Calu3 (cell line): ENCODE results near the gene SMIM10L2A. TPM values are rescaled to one million over a fixed set of nuclear protein-coding genes. Genes with fewer than 3 reads are reported as not detected.
"Not testable (repeated sequence)": the region's sequence is repeated elsewhere in the genome, so short reads cannot be mapped to it uniquely, and the experiment has no call there.

Source experiments
- BruUV-seq: library from RNA; stranded (reverse); fragments of 400-500 nt; replicated peaks from 2 replicates; lab custom pipeline; 2021; lab: Mats Ljungman, UMichigan
- CTCF ChIA-PET: fragments of 300-600 bp; sonication (Branson Sonifier 250); formaldehyde crosslinking; loops from one replicate; lab custom pipeline; 2022; ENCODE audit warnings: antibody characterized with exemption; lab: Charles Lee
- DNase-seq: peaks from one replicate; pipeline ENCODE4 v3.0.0; 2022
- H3K27ac Mint-ChIP-seq: one replicate; pipeline ENCODE4 v1.8.0; 2022; ENCODE audit warnings: mixed read lengths; ENCODE audit not compliant: unreplicated experiment
- H3K27me3 Mint-ChIP-seq: one replicate; pipeline ENCODE4 v1.8.0; 2022; ENCODE audit warnings: mixed read lengths; ENCODE audit not compliant: unreplicated experiment
- H3K36me3 Mint-ChIP-seq: one replicate; pipeline ENCODE4 v1.8.0; 2022; ENCODE audit warnings: mild to moderate bottlenecking, moderate library complexity, mixed read lengths; ENCODE audit not compliant: insufficient read depth, unreplicated experiment
- H3K4me1 Mint-ChIP-seq: one replicate; pipeline ENCODE4 v1.8.0; 2022; ENCODE audit warnings: mild to moderate bottlenecking, low read depth, mixed read lengths; ENCODE audit not compliant: unreplicated experiment
- H3K4me3 Mint-ChIP-seq: one replicate; pipeline ENCODE4 v1.8.0; 2022; ENCODE audit warnings: mild to moderate bottlenecking, low read depth, moderate library complexity, mixed read lengths; ENCODE audit not compliant: unreplicated experiment
- H3K9me3 Mint-ChIP-seq: one replicate; pipeline ENCODE4 v1.8.0; 2022; ENCODE audit warnings: low read depth, mixed read lengths; ENCODE audit not compliant: unreplicated experiment
- intact Hi-C: fragments of 100-400 bp; cut with micrococcal nuclease; formaldehyde crosslinking; loops from one replicate; pipeline ENCODE4 v1.10.0; 2022; ENCODE audit not compliant: unreplicated experiment
- total RNA-seq: library from RNA; stranded (reverse); gene quantifications from 2 replicates; pipeline ENCODE4 v1.2.3, GENCODE V29; 2022
- TF ChIP-seq, protein P1 (sequence below): fragments of 200-600 bp; IDR thresholded peaks from one replicate; pipeline ENCODE4 v1.8.0; 2022; ENCODE audit warnings: antibody characterized with exemption; ENCODE audit not compliant: unreplicated experiment

Gene SMIM10L2A
- total RNA-seq, 1 experiment from 2014 or later = 1.2 TPM

DNA sequence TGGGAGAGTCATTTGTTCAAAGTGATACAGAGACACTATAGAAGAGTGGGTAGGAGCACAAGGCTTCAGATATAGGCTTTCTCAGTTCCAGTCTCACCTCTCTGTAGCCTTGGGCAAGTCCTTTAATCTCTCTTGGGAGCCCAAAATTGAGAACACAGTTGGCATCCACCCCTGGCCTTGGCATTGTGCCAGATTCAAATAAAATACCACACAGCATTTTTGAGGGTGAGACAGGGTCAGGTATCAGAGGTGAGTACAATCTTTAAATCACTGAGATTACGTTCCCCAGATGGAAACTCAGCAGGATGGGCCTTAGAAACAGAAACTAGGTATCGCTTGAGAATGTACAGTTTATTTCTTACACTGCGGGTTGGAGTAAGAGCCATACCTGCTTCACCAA lies 25.2 kb upstream of the SMIM10L2A start:
- TF ChIP-seq, protein P1, sequence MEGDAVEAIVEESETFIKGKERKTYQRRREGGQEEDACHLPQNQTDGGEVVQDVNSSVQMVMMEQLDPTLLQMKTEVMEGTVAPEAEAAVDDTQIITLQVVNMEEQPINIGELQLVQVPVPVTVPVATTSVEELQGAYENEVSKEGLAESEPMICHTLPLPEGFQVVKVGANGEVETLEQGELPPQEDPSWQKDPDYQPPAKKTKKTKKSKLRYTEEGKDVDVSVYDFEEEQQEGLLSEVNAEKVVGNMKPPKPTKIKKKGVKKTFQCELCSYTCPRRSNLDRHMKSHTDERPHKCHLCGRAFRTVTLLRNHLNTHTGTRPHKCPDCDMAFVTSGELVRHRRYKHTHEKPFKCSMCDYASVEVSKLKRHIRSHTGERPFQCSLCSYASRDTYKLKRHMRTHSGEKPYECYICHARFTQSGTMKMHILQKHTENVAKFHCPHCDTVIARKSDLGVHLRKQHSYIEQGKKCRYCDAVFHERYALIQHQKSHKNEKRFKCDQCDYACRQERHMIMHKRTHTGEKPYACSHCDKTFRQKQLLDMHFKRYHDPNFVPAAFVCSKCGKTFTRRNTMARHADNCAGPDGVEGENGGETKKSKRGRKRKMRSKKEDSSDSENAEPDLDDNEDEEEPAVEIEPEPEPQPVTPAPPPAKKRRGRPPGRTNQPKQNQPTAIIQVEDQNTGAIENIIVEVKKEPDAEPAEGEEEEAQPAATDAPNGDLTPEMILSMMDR = no peak
- CTCF ChIA-PET = no interaction called here
- Mint-ChIP-seq H3K36me3 (peaks cover under 1% of the 10 kb centered on the region), H3K4me1 (peaks cover 4% of the 10 kb centered on the region), H3K9me3 (no peaks in the 10 kb centered on the region), H3K27ac (no peak overlapping the region), H3K4me3 (no peak overlapping the region), H3K27me3 (no peaks in the 10 kb centered on the region)
- intact Hi-C loops = no loop called here
- no TSS peak for BruUV-seq
- DNase-seq = no peak

DNA sequence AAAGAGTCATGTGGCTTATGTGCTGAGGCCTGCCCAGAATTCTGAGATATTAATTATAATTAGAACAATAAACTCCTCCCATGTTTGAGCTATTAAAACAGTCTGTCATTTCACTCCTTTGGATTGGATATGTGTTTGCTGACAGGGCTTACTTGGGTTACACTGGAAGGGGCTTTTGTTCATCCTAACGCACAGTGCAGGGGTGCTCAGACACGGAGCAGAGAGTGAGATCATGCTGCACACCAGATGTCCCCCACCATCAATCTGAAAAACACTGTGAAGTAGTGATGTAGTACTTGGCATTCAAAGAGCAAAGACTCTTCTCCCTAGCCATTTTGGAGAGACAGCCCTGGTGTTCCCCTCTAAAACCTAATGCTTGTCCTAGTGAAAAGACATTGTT lies 24.1 kb upstream of the SMIM10L2A start:
- Mint-ChIP-seq H3K9me3 (no peaks in the 10 kb centered on the region), H3K36me3 (no peaks in the 10 kb centered on the region), H3K27me3 (no peaks in the 10 kb centered on the region), H3K4me3 (no peak overlapping the region), H3K27ac (no peak overlapping the region), H3K4me1 (no peaks in the 10 kb centered on the region)
- BruUV-seq = no TSS peak
- CTCF ChIA-PET = no interaction called here
- no peak for DNase-seq
- TF ChIP-seq, protein P1 = no peak
- intact Hi-C loops = no loop called here

DNA sequence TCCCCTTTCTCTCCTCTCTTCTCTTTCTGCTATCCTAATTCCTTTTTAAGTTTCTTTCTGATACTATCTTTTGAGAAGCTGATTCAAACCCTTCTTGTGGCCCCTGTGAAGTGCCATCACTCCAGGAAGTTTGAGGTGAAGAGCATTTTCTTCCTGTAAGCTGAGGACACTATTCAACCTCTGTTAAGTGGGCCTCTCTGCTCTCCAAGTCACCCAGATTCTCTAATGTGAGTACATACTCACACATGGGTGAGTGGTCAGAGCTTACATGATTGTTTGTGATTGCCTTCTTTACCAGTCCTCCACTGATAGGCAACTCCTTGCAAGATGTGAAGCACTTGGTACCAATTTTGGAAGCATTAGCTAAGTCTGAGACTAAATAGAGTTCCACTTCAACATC lies 18.4 kb upstream of the SMIM10L2A start:
- no TSS peak for BruUV-seq
- Mint-ChIP-seq H3K27me3 (no peaks in the 10 kb centered on the region), H3K27ac (no peak overlapping the region), H3K9me3 (no peaks in the 10 kb centered on the region), H3K4me3 (no peak overlapping the region), H3K4me1 (no peaks in the 10 kb centered on the region), H3K36me3 (no peaks in the 10 kb centered on the region)
- no peak for DNase-seq
- CTCF ChIA-PET = no interaction called here
- TF ChIP-seq, protein P1 = no peak
- intact Hi-C loops = no loop called here

DNA sequence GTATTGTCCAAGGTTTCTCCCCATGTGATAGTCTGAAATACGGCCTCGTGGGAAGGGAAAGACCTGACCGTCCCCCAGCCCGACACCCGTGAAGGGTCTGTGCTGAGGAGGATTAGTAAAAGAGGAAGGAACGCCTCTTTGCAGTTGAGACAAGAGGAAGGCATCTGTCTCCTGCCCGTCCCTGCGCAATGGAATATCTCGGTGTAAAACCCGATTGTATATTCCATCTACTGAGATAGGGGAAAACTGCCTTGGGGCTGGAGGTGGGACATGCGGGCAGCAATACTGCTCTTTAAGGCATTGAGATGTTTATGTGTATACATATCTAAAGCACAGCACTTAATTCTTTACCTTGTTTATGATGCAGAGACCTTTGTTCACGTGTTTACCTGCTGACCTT lies 15.3 kb upstream of the SMIM10L2A start:
- H3K27ac Mint-ChIP-seq, H3K9me3 Mint-ChIP-seq, H3K4me3 Mint-ChIP-seq, H3K36me3 Mint-ChIP-seq, BruUV-seq, H3K27me3 Mint-ChIP-seq, intact Hi-C loops, H3K4me1 Mint-ChIP-seq, DNase-seq, CTCF ChIA-PET: not testable (repeated sequence)

DNA sequence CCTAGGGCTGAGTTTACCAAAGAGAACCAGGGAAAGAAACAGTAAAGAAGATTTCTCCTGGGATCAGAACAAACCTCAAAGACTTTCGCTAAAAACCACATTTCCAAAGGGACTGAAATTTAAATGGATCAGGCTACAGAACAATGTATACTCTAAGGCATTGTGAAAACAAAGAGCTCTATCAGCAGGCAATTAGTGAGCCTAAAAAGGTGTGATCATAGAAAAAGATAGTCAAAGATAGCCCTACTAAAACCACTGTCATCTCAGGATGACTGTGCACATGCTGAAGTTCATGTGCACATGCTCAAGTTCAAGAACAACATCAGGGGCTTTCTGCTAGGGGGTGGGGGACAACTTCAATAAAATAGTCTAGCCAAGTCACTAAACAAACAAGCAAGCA lies 12.9 kb upstream of the SMIM10L2A start:
- Mint-ChIP-seq H3K4me3 (no peak overlapping the region), H3K4me1 (peaks cover 8% of the 10 kb centered on the region), H3K9me3 (no peaks in the 10 kb centered on the region), H3K27ac (no peak overlapping the region), H3K36me3 (no peaks in the 10 kb centered on the region), H3K27me3 (no peaks in the 10 kb centered on the region)
- no TSS peak for BruUV-seq
- TF ChIP-seq, protein P1 = no peak
- intact Hi-C loops = no loop called here
- CTCF ChIA-PET = no interaction called here
- DNase-seq = no peak
